GM12878 (cell line): ENCODE data around the gene CTSE. TPM values are rescaled to one million over a fixed set of nuclear protein-coding genes. Genes with fewer than 3 reads are reported as not detected.

Experiments used
- ATAC-seq: fragments of 200-7000 bp; cut with Tn5 transposase; 3 replicates; pipeline ENCODE4 v1.9.1; 2020; ENCODE audit warnings: mild to moderate bottlenecking, moderate library complexity
- BruUV-seq: library from RNA; stranded (reverse); fragments of 400-500 nt; replicated peaks from 2 replicates; lab custom pipeline; 2021; lab: Mats Ljungman, UMichigan
- CTCF ChIA-PET: fragments of 300-600 bp; sonication (Branson Sonifier 250); formaldehyde crosslinking; extraction: SDS; loops from one replicate; lab custom pipeline; 2021; ENCODE audit warnings: inconsistent platforms; lab: Yijun Ruan, JAX
- POLR2A ChIA-PET: fragments of 350-600 bp; formaldehyde crosslinking; extraction: SDS; loops from one replicate; lab custom pipeline; 2021; ENCODE audit warnings: inconsistent platforms; lab: Charles Lee
- RAD21 ChIA-PET: fragments of 300-600 bp; sonication (Branson Sonifier 250); formaldehyde crosslinking; loops from one replicate; lab custom pipeline; 2023; ENCODE audit warnings: antibody characterized with exemption; ENCODE audit not compliant: unreplicated experiment; lab: Charles Lee
- SMC1A ChIA-PET: fragments of 300-600 bp; sonication (Branson Sonifier 250); formaldehyde crosslinking; loops from one replicate; lab custom pipeline; 2023; ENCODE audit not compliant: unreplicated experiment, uncharacterized antibody; lab: Charles Lee
- DNase-seq: peaks from one replicate; pipeline ENCODE4 v3.0.0-alpha.2; 2011; ENCODE audit warnings: low read depth, low spot score
- FAIRE-seq: peaks from 3 replicates; lab custom pipeline; 2011; peaks lifted over from hg19 to GRCh38; lab: Jason Lieb, UNC
- H2AFZ ChIP-seq: 2 replicates; pipeline ENCODE4 v1.6.0; 2011; ENCODE audit warnings: low read depth, low read length, control low read depth; ENCODE audit not compliant: control insufficient read depth
- H3K27ac ChIP-seq: 2 replicates; pipeline ENCODE4 v1.5.1; 2011; ENCODE audit warnings: control low read depth; ENCODE audit not compliant: control insufficient read depth, insufficient read depth
- H3K27me3 ChIP-seq, 2 experiments: replicated peaks in 1 of 2; 2 replicates each; pipeline versions ENCODE4 v1.6.0 to v1.6.1; 2011; ENCODE audit warnings: low read length in 1 of 2; ENCODE audit not compliant: control insufficient read depth in 2 of 2, insufficient read depth in 2 of 2
- H3K36me3 ChIP-seq, 2 experiments: 2 replicates each; pipeline ENCODE4 v1.5.1; 2011; ENCODE audit warnings: low read length in 1 of 2; ENCODE audit not compliant: control insufficient read depth in 2 of 2, insufficient read depth in 2 of 2
- H3K4me1 ChIP-seq: 2 replicates; pipeline ENCODE4 v1.6.1; 2011; ENCODE audit warnings: mild to moderate bottlenecking, low read length, moderate library complexity, mixed read lengths; ENCODE audit not compliant: control insufficient read depth, insufficient read depth
- H3K4me2 ChIP-seq: 2 replicates; pipeline ENCODE4 v1.6.0; 2011; ENCODE audit warnings: control low read depth; ENCODE audit not compliant: control insufficient read depth, insufficient read depth
- H3K4me3 ChIP-seq: fragments of 200-600 bp; sonication (generic); 2 replicates; pipeline ENCODE4 v1.5.1; 2016
- H3K79me2 ChIP-seq: 2 replicates; pipeline ENCODE4 v1.6.0; 2011; ENCODE audit warnings: low read length; ENCODE audit not compliant: control insufficient read depth, insufficient read depth
- H3K9ac ChIP-seq: 2 replicates; pipeline ENCODE4 v1.8.0; 2011; ENCODE audit warnings: low read length, control low read depth, mixed read lengths; ENCODE audit not compliant: control insufficient read depth, insufficient read depth
- H3K9me3 ChIP-seq: replicated peaks from 3 replicates; pipeline ENCODE4 v1.5.1; 2011; ENCODE audit warnings: mild to moderate bottlenecking, low read length; ENCODE audit not compliant: control insufficient read depth, insufficient read depth
- H4K20me1 ChIP-seq: 2 replicates; pipeline ENCODE4 v1.6.0; 2011; ENCODE audit not compliant: control insufficient read depth, insufficient read depth
- CHD4 ChIP-seq: fragments of 200-600 bp; sonication (generic); IDR thresholded peaks from 2 replicates; pipeline ENCODE4 v1.6.1; 2016; ENCODE audit warnings: mild to moderate bottlenecking
- CUX1 ChIP-seq: IDR thresholded peaks from 2 replicates; pipeline ENCODE4 v1.6.1; 2012; ENCODE audit warnings: improper control_type of control experiment, low read depth, low read length; ENCODE audit not compliant: insufficient replicate concordance
- JUNB ChIP-seq: IDR thresholded peaks from 2 replicates; pipeline ENCODE4 v1.6.1; 2016; ENCODE audit warnings: antibody characterized with exemption, mild to moderate bottlenecking
- MLLT1 ChIP-seq: fragments of 450-650 bp; IDR thresholded peaks from 2 replicates; pipeline ENCODE4 v1.6.1; 2016; ENCODE audit warnings: mild to moderate bottlenecking
- MXI1 ChIP-seq: fragments of 150-350 bp; IDR thresholded peaks from 2 replicates; pipeline ENCODE4 v1.6.1; 2011; ENCODE audit warnings: low read depth, mild to moderate bottlenecking, inconsistent platforms, low read length, improper control_type of control experiment
- PAX5 ChIP-seq: IDR thresholded peaks from 2 replicates; pipeline ENCODE4 v1.6.1; 2011; ENCODE audit warnings: low read depth, low read length, borderline replicate concordance
- PAX8 ChIP-seq: fragments of 450-650 bp; IDR thresholded peaks from 2 replicates; pipeline ENCODE4 v1.6.1; 2017; ENCODE audit warnings: mild to moderate bottlenecking, moderate library complexity
- RBBP5 ChIP-seq: fragments of 200-600 bp; sonication (generic); conservative IDR thresholded peaks from 2 replicates; pipeline ENCODE4 v1.6.1; 2016
- SKIL ChIP-seq: fragments of 450-650 bp; IDR thresholded peaks from 2 replicates; pipeline ENCODE4 v1.6.1; 2017; ENCODE audit warnings: mild to moderate bottlenecking, low read depth, inconsistent platforms; ENCODE audit not compliant: poor library complexity, severe bottlenecking
- SREBF2 ChIP-seq: IDR thresholded peaks from 2 replicates; pipeline ENCODE4 v1.6.1; 2012; ENCODE audit warnings: mild to moderate bottlenecking, low read length
- TCF12 ChIP-seq: IDR thresholded peaks from 2 replicates; pipeline ENCODE4 v1.6.1; 2011; ENCODE audit warnings: low read depth, mild to moderate bottlenecking, low read length
- ZNF384 ChIP-seq: IDR thresholded peaks from 2 replicates; pipeline ENCODE4 v1.6.1; 2012; ENCODE audit warnings: low read depth, mild to moderate bottlenecking, low read length, improper control_type of control experiment, borderline replicate concordance
- WGBS: methylation state at CpG from one replicate; pipeline ENCODE4 v1.1.6; 2016; ENCODE audit warnings: low lambda C conversion rate; ENCODE audit not compliant: insufficient replicate concordance, insufficient coverage; ENCODE audit errors: missing lambda C conversion rate; 5-methylcytosine and 5-hydroxymethylcytosine counted together
- in situ Hi-C: fragments of 300-500 bp; cut with MboI; formaldehyde crosslinking; loops from 9 replicates; pipeline ENCODE4 v1.14.3; 2018; ENCODE audit warnings: mixed read lengths
- intact Hi-C: fragments of 100-400 bp; cut with micrococcal nuclease; formaldehyde crosslinking; loops from one replicate; pipeline ENCODE4 v1.14.2; 2022; ENCODE audit not compliant: unreplicated experiment
- polyA plus RNA-seq, 11 experiments: library from polyadenylated mRNA; depleted of rRNA in 4 of 11; unstranded in 6 of 11; stranded (reverse) in 5 of 11; fragments of >200 nt; fragmentation: Nextera tagmentation in 4 of 11; fragmentation: Illumina TruSeq in 1 of 11; extraction: Ambion mirVana in 4 of 11; extraction: Trizol in 1 of 11; gene quantifications; 1 replicate in 1 of 11; 2 replicates in 10 of 11; pipeline versions ENCODE4 v1.2.1 to v1.2.3, GENCODE V29; 2011 to 2016; ENCODE audit warnings: inconsistent platforms in 2 of 11, missing spikeins in 2 of 11, low read depth in 1 of 11
- total RNA-seq, 4 experiments: library from RNA; depleted of rRNA in 3 of 4; stranded (reverse); fragments of >200 nt in 3 of 4; fragmentation: Illumina TruSeq in 1 of 4; extraction: Trizol in 1 of 4; gene quantifications; 2 replicates each; pipeline versions ENCODE4 v1.2.1 to v1.2.3, GENCODE V29; 2013 to 2021

The CTSE gene
- total and polyA plus RNA-seq, 10 of the 15 experiments (the other 5 are each of a cell fraction or from before 2014, with no cell fraction given): 0.26 TPM; not detected in 9

- TF ChIP-seq MLLT1 (no peak), SREBF2 (no peak), JUNB (no peak), RBBP5 (no peak), PAX5 (no peak)
Observed at GRCh38 chr1:206020393-206021007, 3.2 kb downstream of the CTSE start (continued).

- Histone ChIP-seq H2AFZ (no peak overlapping the region), H3K4me2 (no peak overlapping the region), H3K27ac (no peak overlapping the region), H3K9ac (no peak overlapping the region), H3K4me3 (no peak overlapping the region), H3K27me3 (no peaks in the 10 kb centered on the region; a peak in 1 of 4 replicates), H3K79me2 (no peaks in the 10 kb centered on the region), H3K36me3 (no peaks in the 10 kb centered on the region), H3K9me3 (no peaks in the 10 kb centered on the region), H4K20me1 (no peaks in the 10 kb centered on the region), H3K4me1 (peaks cover 17% of the 10 kb centered on the region)
- FAIRE-seq (no peak), DNase-seq (no peak), ATAC-seq (no peak)
- ChIA-PET POLR2A (no interaction called here), CTCF (interaction anchor here (0.5 to 1.9 kb wide), 4 partner anchors 9 to 448 kb away, joined by 3 to 14 read pairs (median 4); no protein-coding TSS in a partner anchor), SMC1A (interaction anchor here (0.8 kb wide), 1 partner anchor 28 kb away, joined by 3 read pairs; no protein-coding TSS in a partner anchor), RAD21 (interaction anchor here (1.4 kb wide), 1 partner anchor 91 kb away, joined by 4 read pairs; no protein-coding TSS in a partner anchor)
- no TSS peak for BruUV-seq
- intact Hi-C loops: no loop called here
- WGBS: 0% methylated on average over 1 of the region's 1 CpG
- in situ Hi-C loops: no loop called here
- TF ChIP-seq ZNF384 (no peak), CUX1 (no peak), TCF12 (no peak), PAX8 (no peak), CHD4 (no peak), RBBP5 (no peak), MXI1 (no peak), SKIL (no peak)
Observed at GRCh38 chr1:206015071-206015470, 8.6 kb downstream of the CTSE start.
